ENCODE measurements around the gene ZNF500.

DNA sequence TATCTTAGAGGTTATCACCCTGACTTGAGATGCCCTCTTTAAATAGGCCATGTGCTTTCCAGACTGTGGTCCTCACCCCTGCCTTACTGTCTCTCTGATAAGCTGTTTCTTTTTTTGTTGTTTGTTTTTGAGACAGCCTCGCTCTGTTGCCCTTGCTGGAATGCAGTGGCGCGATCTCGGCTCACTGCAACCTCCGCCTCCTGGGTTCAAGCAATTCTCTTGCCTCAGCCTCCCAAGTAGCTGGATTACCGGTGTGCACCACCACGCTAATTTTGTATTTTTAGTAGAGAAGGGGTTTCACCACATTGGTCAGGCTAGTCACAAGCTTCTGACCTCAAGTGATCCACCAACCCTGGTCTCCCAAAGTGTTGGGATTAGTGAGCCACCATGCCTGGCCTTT is 21.9 kb upstream of the ZNF500 start:
- TF ChIP-seq, protein P1, sequence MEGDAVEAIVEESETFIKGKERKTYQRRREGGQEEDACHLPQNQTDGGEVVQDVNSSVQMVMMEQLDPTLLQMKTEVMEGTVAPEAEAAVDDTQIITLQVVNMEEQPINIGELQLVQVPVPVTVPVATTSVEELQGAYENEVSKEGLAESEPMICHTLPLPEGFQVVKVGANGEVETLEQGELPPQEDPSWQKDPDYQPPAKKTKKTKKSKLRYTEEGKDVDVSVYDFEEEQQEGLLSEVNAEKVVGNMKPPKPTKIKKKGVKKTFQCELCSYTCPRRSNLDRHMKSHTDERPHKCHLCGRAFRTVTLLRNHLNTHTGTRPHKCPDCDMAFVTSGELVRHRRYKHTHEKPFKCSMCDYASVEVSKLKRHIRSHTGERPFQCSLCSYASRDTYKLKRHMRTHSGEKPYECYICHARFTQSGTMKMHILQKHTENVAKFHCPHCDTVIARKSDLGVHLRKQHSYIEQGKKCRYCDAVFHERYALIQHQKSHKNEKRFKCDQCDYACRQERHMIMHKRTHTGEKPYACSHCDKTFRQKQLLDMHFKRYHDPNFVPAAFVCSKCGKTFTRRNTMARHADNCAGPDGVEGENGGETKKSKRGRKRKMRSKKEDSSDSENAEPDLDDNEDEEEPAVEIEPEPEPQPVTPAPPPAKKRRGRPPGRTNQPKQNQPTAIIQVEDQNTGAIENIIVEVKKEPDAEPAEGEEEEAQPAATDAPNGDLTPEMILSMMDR (IDR thresholded peaks at IDR 0.05; ENCODE audit: insufficient read depth, low read length, poor library complexity, severe bottlenecking), result no peak
- TF ChIP-seq EZH2phosphoT487 (conservative IDR thresholded peaks at IDR 0.05; ENCODE audit: low read length), result no peak

Data from SU-DHL-6 (cell line).